KOPT-K1 (cell line): ENCODE results near the gene CXCL6.

ENCODE experiments used
- H3K27ac ChIP-seq: fragments of 200-600 bp; sonication (generic); 2 replicates; pipeline ENCODE4 v1.5.1; 2016; ENCODE audit warnings: antibody characterized with exemption, mild to moderate bottlenecking, low read depth, low read length; ENCODE audit not compliant: poor library complexity, severe bottlenecking
- H3K36me3 ChIP-seq: fragments of 200-600 bp; sonication (generic); 2 replicates; pipeline ENCODE4 v1.5.1; 2017; ENCODE audit warnings: antibody characterized with exemption, mild to moderate bottlenecking, low read length, moderate library complexity; ENCODE audit not compliant: insufficient read depth
- H3K9me3 ChIP-seq: fragments of 200-600 bp; sonication (generic); 2 replicates; pipeline ENCODE4 v1.5.1; 2017; ENCODE audit warnings: antibody characterized with exemption, low read length, mild to moderate bottlenecking; ENCODE audit not compliant: insufficient read depth, poor library complexity, severe bottlenecking

CXCL6 gene

GRCh38 chr4:73823760-73824159 is 12.7 kb upstream of the CXCL6 start:
- Histone ChIP-seq H3K27ac (no peak overlapping the region), H3K9me3 (no peaks in the 10 kb centered on the region), H3K36me3 (no peaks in the 10 kb centered on the region)

DNA sequence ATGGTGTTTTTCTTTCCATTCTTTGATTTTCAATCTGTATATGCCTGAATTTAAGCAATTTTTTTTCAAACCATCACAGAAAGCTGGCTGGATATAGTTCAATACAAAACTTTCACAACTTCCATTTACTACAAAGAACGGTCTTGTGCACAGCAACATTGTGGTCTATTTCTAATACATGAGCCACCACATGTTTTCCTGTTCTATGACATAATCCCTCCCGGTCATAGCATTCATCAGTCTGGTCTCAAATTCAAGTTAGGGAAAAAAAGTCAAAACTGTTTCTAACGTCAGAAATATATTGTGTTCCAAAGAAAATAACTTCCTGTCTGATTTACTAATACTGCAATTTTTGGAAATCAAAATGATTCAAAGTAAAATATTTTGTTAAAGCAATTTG is 7.5 kb upstream of the CXCL6 start:
- H3K27ac ChIP-seq: no peak overlapping the region
- no peaks in the 10 kb centered on the region for H3K9me3 ChIP-seq
- H3K36me3 ChIP-seq: no peaks in the 10 kb centered on the region

DNA sequence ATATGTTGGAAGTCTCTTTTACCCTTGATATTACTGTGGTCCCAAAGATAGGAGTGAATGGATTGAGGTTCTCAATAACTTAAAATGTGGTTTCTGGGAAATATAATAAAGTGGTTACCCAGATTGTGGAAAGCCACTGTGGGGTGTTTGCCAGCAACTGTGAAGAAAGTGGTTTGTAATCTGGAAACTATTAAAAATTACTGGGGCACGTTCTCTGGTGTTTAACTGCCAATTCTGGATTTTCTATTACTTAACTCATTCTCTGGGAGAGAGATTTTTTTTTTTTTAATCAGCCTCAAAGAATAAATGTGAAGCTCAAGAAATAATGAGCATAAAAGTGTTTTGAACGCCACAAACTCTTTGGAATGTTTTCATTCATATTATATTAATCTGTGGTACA is 4.9 kb upstream of the CXCL6 start:
- Histone ChIP-seq H3K27ac (no peak overlapping the region), H3K9me3 (no peaks in the 10 kb centered on the region), H3K36me3 (no peaks in the 10 kb centered on the region)

DNA sequence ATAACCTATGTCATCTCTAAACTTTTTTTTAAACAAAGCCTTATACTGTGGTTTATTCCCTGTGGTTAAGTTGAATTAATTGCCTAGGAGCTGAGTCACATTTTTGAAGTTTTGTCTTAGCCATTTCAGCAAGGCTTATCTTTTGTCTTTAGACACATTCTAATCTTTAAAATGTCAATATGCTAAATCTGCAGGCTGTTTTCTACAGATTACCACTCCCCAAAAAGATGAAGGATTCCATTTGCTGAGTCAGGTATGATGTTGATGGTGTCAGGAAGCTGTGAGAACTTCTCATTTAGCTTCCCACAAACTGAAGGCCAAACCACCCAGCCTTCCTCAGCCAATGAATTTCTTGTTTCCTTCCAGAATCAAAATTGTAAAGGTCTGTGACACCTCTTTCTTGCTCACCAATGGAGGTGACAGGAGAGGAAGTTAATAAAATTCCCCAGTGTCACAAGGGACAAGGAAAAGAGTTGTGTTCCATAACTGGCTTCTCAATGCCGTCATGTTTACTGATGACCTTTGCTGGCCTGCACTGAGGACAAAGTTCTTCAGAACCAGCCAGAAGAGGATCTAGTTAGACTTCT is 3.7 kb upstream of the CXCL6 start:
- H3K27ac ChIP-seq: no peak overlapping the region
- H3K9me3 ChIP-seq: no peaks in the 10 kb centered on the region
- H3K36me3 ChIP-seq: no peaks in the 10 kb centered on the region

DNA sequence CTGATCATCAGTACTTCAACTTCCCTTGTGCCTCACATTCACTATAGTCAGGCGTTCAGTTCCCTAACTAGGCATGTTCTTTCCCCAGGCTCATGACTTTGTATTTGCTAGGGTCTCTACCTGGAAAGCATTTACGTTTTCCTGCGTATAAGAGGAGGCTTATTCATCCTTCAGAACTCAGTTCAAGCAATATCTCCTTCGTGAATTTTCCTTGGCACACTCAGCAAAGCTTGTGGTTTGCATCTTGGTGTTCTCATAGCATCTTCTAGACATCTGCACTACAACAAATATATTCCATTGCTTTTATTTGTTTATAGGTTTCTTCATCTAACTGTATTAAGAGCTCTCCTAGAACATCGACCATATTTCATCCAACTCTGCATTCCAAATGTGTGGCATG is 2.6 kb downstream of the CXCL6 start:
- H3K9me3 ChIP-seq: no peaks in the 10 kb centered on the region
- H3K27ac ChIP-seq: no peak overlapping the region
- H3K36me3 ChIP-seq: no peaks in the 10 kb centered on the region

DNA sequence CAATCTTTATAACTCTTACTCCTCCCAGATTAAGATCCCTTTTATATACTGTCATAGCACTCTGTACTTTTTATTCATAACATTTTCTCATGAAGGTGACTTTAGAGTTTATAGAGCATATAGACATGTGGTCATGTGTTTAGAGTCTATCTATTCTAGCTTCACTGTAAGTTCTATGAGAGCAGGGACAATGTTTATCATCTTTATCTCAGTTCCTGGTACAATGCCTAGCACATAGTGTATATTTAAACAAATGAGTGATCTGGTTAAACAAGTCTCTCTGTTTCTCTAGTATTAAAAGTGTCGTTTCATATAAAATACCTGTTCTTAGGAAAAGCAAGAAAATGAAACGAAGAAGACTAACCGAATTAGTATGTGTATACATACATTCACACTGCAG is 3.2 kb downstream of the CXCL6 start:
- Histone ChIP-seq H3K36me3 (no peaks in the 10 kb centered on the region), H3K9me3 (no peaks in the 10 kb centered on the region), H3K27ac (no peak overlapping the region)

DNA sequence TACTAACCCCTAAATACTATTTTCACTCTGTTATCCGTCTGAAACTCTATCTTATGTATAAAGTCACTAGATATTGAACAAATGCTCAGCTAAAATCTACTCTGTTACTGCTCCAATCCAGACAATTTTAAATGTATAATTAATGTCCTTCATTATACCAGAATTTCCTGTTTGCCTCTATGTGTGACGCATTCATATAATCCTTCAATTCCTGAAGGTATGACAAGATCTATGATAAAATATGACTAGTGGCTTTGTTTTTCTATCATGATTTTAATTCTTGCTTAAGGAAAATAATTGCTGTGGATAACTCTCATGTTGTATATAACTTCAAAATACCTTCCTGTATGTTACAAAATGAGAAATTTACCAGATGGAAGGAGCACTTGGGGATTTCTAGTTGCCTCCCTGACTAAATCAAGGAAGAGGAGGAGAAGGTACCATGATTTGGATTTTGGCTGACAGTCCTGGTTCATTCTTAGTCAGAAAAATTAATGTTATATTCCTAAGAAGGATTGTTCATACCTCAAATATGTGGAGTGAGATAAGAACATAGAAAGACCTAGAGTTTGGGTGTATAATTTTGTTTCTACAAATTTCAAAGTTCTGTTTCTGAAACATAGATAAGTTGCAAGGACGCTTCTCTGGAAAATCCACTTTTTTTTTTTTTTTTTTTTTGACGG is 4.9 kb downstream of the CXCL6 start:
- H3K36me3 ChIP-seq: no peaks in the 10 kb centered on the region
- no peak overlapping the region for H3K27ac ChIP-seq

DNA sequence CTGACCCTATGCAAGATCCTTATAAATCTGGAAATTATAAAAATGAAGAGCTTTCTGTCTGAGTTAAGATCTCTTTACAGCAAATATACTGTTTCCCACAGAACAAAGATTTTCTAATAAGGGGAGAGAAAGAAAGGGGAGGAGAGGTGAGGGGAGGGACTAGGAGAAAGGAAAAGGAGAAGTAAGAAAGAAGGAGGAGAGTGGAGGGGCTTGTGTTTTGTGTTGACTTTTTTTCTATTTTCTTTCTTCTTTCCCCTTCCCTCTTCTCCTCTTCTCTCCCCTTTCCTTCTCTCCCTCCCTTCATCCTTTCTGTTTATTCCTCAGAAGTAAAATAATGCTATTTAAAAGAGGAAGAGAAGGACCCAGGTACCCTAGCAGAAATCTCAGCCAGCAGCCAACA is 6.2 kb downstream of the CXCL6 start:
- Histone ChIP-seq H3K36me3 (no peaks in the 10 kb centered on the region), H3K27ac (no peak overlapping the region), H3K9me3 (no peaks in the 10 kb centered on the region)

More for the DNA sequence above, 4.9 kb downstream of the CXCL6 start:
- no peaks in the 10 kb centered on the region for H3K9me3 ChIP-seq

GRCh38 chr4:73843369-73843768 is 6.9 kb downstream of the CXCL6 start:
- Histone ChIP-seq H3K36me3 (no peaks in the 10 kb centered on the region), H3K9me3 (no peaks in the 10 kb centered on the region), H3K27ac (no peak overlapping the region)

DNA sequence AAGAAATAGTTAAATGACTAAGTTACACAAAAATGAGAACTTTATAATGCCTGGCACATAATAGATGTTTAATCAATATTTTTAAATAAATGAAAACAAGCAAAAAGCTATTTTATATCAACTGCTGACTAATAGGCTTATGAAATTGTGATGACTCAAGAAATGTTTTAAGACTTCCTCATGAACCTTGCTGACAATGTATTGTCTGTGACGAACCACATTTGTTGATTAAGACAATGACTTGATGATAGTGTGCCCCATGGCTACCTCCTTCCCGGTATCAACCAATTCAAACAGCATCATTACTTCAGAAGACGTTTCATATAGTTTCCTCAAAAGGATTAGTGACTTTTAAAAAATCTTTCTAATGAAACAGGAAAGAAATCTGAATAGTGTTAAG is 7.9 kb downstream of the CXCL6 start:
- Histone ChIP-seq H3K27ac (no peak overlapping the region), H3K9me3 (no peaks in the 10 kb centered on the region), H3K36me3 (no peaks in the 10 kb centered on the region)

DNA sequence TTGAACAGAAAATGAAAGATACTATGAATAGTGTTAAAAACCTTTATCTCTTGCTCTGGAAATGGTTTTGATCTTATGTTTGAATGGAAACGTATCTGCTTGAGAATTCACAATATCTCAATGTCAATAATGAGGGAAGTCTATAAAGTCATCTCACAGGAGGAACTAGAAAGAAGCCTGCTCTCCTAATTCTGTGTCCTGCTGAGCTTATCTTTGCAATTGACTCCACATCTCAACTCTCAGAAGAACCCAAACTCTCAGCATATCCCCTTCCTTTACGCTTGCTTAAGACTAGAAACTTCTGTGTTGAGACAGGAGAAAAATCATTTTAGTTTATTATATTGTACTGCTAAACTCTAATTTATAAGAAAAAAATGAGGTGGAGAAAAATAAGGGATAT is 8.3 kb downstream of the CXCL6 start:
- Histone ChIP-seq H3K27ac (no peak overlapping the region), H3K9me3 (no peaks in the 10 kb centered on the region), H3K36me3 (no peaks in the 10 kb centered on the region)

- H3K36me3 ChIP-seq: no peaks in the 10 kb centered on the region
- H3K27ac ChIP-seq: no peak overlapping the region
- no peaks in the 10 kb centered on the region for H3K9me3 ChIP-seq
Measured at GRCh38 chr4:73847526-73848182, 11.2 kb downstream of the CXCL6 start.

- no peaks in the 10 kb centered on the region for H3K9me3 ChIP-seq
- H3K27ac ChIP-seq: no peak overlapping the region
- H3K36me3 ChIP-seq: no peaks in the 10 kb centered on the region
Measured at GRCh38 chr4:73848183-73848777, 11.8 kb downstream of the CXCL6 start.

DNA sequence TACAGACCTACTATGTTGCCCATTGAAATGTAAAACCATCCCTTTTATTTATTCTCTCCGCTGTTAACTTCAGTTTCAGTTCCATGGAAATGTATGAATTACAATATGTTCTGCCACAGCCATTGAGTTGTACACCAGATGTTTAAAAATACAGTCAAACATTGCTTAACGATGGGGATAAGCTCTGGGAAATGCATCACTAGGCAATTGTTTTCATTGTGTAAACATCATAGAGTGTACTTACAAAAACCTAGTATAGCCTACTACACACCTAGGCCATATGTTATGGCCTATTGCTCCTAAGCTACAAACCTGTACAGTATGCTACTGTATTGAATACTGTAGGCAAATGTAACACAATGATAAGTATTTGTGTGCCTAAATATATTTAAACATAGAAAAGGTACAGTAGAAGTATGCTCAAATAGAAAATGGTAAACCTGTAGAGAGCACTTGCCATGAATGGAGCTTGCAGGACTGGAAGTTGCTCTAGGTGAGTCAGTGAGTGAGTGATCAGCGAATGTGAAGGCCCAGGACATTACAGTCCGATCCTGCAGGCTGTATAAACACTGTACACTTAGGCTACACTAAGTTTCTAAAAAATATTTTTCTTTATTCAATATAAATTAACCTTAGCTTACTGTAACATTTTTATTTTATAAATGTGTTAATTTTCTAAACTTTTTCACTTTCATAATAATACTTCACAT is 13.9 kb downstream of the CXCL6 start:
- no peaks in the 10 kb centered on the region for H3K36me3 ChIP-seq
- no peaks in the 10 kb centered on the region for H3K9me3 ChIP-seq

DNA sequence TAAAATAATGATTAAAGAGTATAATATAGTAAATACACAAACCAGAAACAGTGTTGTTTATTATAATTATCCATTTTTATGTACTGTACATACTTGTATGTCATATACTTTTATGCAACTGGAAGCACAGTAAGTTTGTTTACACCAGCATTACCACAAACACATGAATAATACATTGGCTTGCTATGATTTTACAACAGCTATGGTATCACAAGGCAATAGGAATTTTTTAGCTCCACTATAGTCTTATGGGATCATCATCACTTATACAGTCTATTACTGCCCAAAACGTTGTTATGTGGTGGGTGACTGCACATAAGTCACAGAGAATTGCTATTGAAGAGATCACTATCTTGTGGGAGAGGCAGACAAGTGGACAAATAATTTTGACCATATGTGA is 14.8 kb downstream of the CXCL6 start:
- Histone ChIP-seq H3K27ac (no peak overlapping the region), H3K36me3 (no peaks in the 10 kb centered on the region), H3K9me3 (no peaks in the 10 kb centered on the region)

More for the DNA sequence above, 13.9 kb downstream of the CXCL6 start:
- no peak overlapping the region for H3K27ac ChIP-seq
